Choroid plexus epithelial cell (primary cell): ENCODE data around the gene HYOU1.
A peak's percentile ranks its signal among the peaks of the same experiment; 100 is the strongest.

ENCODE experiments used
- DNase-seq: peaks from one replicate; pipeline ENCODE4 v3.0.0-alpha.2; 2010; ENCODE audit warnings: low read depth
- H3K4me3 ChIP-seq: 2 replicates; pipeline ENCODE4 v1.5.1; 2011; ENCODE audit warnings: low read depth, mild to moderate bottlenecking, control low read depth, low read length, moderate library complexity
- TF ChIP-seq, protein P1 (sequence below): conservative IDR thresholded peaks from 2 replicates; pipeline ENCODE4 v1.5.1; 2011; ENCODE audit warnings: low read depth, mild to moderate bottlenecking, control low read depth, inconsistent platforms, low read length, moderate library complexity

The HYOU1 gene

DNA sequence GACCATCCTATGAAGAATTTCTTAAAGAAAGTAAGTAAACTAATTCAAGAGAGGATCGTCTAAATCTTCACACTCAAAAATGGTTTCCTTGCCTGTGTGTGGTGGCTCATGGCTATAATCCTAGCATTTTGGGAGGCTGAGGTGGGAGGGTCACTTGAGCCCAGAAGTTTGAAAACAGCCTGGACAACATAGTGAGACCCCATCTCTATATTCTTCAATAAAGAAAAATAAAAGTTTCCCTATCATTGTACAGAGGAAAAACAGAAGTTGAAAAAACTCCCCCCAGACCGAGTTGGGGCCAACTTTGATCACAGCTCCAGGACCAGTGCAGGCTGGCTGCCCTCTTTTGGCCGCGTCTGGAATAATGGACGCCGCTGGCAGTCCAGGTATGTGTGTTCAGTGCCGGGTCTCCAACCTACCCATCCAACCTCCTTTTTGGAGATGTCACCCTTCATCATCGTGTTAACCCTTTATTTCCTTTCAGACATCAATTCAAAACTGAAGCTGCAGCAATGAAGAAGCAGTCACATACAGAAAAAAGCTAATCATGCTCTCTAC lies 41.9 kb downstream of the HYOU1 start:
- no peak for DNase-seq
- TF ChIP-seq, protein P1, sequence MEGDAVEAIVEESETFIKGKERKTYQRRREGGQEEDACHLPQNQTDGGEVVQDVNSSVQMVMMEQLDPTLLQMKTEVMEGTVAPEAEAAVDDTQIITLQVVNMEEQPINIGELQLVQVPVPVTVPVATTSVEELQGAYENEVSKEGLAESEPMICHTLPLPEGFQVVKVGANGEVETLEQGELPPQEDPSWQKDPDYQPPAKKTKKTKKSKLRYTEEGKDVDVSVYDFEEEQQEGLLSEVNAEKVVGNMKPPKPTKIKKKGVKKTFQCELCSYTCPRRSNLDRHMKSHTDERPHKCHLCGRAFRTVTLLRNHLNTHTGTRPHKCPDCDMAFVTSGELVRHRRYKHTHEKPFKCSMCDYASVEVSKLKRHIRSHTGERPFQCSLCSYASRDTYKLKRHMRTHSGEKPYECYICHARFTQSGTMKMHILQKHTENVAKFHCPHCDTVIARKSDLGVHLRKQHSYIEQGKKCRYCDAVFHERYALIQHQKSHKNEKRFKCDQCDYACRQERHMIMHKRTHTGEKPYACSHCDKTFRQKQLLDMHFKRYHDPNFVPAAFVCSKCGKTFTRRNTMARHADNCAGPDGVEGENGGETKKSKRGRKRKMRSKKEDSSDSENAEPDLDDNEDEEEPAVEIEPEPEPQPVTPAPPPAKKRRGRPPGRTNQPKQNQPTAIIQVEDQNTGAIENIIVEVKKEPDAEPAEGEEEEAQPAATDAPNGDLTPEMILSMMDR = peak; percentile 42
- no peak overlapping the region for H3K4me3 ChIP-seq

DNA sequence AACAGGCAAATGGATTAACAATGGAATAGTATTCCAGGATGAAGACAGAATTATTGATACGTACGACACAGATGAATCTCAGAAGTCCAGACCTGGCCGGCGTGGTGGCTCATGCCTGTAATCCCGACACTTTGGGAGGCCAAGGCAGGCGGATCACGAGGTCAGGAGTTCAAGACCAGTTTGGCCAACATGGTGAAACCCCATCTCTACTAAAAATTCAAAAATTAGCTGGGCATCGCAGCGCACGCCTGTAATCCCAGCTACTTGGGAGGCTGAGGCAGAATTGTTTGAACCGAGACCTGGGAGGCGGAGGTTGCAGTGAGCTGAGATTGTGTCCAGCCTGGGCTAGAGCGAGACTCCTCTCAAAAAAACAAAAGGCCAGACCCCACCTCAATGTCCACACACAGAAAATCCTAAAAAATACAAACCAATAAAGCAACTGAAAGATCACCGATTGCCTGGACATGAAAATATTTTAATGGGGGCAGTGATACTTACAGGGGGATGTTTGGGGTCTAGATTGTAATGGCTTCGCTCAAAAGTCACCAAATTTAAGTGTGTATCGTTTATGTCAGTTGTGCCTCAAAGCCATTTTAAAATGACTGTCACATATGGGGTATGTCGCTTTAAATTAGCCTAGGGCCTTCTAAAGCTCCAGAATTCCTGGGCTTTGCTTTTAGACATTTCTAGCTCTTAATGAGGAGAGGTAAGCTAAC lies 42.6 kb downstream of the HYOU1 start:
- no peak for DNase-seq
- TF ChIP-seq, protein P1 = no peak
- H3K4me3 ChIP-seq = no peak overlapping the region

DNA sequence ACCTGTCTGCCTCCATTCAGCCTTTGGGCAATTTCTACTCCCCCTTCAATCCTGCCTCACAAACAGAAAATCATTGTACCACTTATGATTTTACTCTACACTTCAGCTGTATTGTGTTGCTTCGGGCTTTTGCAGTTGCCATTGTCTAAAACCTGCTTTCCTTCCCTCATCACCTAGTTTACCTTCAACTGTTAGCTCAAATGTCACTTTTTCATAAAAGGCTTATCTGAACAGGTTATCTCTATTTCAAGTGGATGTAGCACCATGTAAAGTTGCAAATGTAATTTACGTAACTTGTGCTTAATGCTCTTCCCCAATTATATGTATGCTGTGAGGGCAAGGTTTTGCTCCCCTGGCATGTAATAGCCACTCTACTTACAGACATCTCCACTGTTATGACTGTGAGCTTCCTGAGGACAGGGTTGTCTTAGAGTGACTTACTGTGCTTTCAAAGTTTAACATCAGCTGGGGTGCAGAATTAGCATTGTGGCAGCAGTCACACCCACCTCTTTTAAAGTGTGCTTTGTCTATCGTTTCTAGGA lies 44.3 kb downstream of the HYOU1 start:
- TF ChIP-seq, protein P1 = no peak
- DNase-seq = no peak
- no peak overlapping the region for H3K4me3 ChIP-seq

DNA sequence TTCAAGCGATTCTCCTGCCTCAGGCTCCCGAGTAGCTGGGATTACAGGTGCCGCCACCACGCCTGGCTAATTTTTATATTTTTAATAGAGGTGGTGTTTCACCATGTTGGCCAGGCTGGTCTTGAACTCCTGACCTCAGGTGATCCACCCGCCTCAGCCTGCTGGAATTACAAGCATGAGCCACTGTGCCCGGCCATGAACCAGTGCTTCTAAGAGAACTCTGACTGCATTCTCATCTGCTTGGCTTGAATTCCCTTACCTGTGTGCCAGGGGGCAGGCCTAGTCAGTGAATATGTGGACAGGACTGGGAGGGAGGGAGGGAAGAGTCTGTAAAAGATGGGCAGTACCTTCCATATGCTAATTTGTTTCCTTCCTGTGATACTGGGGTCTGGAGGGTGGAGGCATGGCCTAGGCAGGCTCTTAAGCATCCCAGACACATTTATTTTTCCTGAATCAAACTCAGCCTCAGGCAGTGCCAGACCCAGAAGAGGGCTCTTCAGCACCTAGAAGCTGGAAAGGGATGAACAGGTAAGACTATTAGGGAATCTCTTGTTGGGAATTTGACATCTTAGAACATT lies 45.4 kb downstream of the HYOU1 start:
- no peak overlapping the region for H3K4me3 ChIP-seq
- DNase-seq = no peak
- TF ChIP-seq, protein P1 = no peak

DNA sequence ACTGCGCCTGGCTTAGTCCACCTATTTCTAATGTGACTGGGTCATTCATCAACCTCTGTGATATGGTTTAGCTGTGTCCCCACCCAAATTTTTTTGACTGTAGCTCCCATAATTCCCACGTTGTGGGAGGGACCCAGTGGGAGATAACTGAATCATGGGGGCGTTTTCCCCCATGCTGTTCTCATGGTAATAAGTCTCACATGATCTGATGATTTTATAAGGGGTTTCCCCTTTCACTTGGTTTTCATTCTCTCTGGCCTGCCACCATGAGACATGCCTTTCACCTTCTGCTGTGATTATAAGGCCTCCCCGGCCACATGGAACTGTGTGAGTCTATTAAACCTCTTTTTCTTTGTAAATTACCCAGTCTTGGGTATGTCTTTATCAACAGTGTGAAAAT lies 50.3 kb downstream of the HYOU1 start:
- DNase-seq = no peak
- TF ChIP-seq, protein P1 = no peak
- no peak overlapping the region for H3K4me3 ChIP-seq

DNA sequence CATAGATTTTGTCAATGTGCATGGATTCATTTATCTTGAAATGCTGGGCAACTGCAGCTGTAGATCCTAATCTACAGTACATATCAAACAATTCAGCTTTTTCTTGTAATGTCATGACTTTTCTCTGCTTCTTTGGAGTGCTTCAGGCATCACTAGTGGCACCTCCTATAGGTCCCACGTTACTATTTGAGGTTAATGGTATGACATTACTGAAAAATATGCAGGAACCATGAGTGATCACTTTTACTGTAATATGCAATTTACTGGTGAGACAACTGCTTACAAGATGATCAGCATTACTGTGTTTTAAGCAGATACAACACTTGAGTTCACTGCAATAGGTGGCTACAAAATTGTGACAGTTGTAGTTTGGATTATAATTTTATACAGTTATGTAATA lies 56.1 kb downstream of the HYOU1 start:
- H3K4me3 ChIP-seq = no peak overlapping the region
- TF ChIP-seq, protein P1 = no peak
- DNase-seq = no peak
